OCI-LY7 (cell line): Measurements from ENCODE around the gene CRABP2.

Source experiments
- EZH2phosphoT487 ChIP-seq: fragments of 200-600 bp; sonication (generic); IDR thresholded peaks from 2 replicates; pipeline ENCODE4 v1.6.1; 2018; ENCODE audit warnings: low read depth, borderline replicate concordance, mild to moderate bottlenecking, mixed run types, antibody characterized with exemption, low read length, moderate library complexity, mixed read lengths
- TF ChIP-seq, protein P1 (sequence below): fragments of 200-600 bp; sonication (generic); conservative IDR thresholded peaks from 2 replicates; pipeline ENCODE4 v1.5.1; 2014; ENCODE audit warnings: mild to moderate bottlenecking, antibody characterized with exemption, low read length, moderate library complexity, mixed read lengths

DNA sequence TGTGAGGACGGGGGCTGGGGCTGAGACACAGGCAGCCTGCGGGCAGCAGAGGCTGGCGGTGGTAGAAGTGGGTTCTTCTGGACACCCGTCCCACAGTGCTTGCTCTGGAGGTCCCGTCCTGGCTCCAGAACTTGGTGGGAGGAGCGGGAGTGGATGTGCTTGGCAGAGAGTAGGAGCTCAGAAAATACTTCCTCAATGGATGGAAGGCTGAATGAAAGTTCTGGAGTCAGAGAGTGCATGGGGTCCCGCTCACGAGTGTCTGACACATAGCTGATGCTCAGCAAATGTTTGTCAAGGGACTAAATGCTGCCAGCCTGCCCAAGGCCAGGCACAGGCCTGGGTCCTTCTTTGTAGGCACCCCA lies 14.7 kb downstream of the CRABP2 start:
- TF ChIP-seq, protein P1, sequence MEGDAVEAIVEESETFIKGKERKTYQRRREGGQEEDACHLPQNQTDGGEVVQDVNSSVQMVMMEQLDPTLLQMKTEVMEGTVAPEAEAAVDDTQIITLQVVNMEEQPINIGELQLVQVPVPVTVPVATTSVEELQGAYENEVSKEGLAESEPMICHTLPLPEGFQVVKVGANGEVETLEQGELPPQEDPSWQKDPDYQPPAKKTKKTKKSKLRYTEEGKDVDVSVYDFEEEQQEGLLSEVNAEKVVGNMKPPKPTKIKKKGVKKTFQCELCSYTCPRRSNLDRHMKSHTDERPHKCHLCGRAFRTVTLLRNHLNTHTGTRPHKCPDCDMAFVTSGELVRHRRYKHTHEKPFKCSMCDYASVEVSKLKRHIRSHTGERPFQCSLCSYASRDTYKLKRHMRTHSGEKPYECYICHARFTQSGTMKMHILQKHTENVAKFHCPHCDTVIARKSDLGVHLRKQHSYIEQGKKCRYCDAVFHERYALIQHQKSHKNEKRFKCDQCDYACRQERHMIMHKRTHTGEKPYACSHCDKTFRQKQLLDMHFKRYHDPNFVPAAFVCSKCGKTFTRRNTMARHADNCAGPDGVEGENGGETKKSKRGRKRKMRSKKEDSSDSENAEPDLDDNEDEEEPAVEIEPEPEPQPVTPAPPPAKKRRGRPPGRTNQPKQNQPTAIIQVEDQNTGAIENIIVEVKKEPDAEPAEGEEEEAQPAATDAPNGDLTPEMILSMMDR = no peak
- TF ChIP-seq EZH2phosphoT487 = no peak
